ENCODE results near the gene ARRB1.

The ARRB1 gene

GRCh38 chr11:75303544-75304224 lies 47.8 kb downstream of the ARRB1 start:
- in situ Hi-C loops (cut with MboI; ENCODE audit: low sequenced_read_pairs), result no loop called here

- in situ Hi-C loops (cut with MboI; ENCODE audit: low sequenced_read_pairs), result no loop called here
Measured at GRCh38 chr11:75302371-75302770, 49.1 kb downstream of the ARRB1 start.

GRCh38 chr11:75301601-75302345 lies 49.7 kb downstream of the ARRB1 start:
- in situ Hi-C loops (cut with MboI; ENCODE audit: low sequenced_read_pairs), result no loop called here

GRCh38 chr11:75301131-75301530 lies 50.3 kb downstream of the ARRB1 start:
- in situ Hi-C loops (cut with MboI; ENCODE audit: low sequenced_read_pairs), result no loop called here

GRCh38 chr11:75298976-75299260 lies 52.5 kb downstream of the ARRB1 start:
- in situ Hi-C loops (cut with MboI; ENCODE audit: low sequenced_read_pairs), result no loop called here

- in situ Hi-C loops (cut with MboI; ENCODE audit: low sequenced_read_pairs), result no loop called here
Measured at GRCh38 chr11:75298191-75298975, 53.1 kb downstream of the ARRB1 start.

GRCh38 chr11:75293903-75294302 lies 57.6 kb downstream of the ARRB1 start:
- in situ Hi-C loops (cut with MboI; ENCODE audit: low sequenced_read_pairs), result no loop called here

GRCh38 chr11:75292943-75293342 lies 58.5 kb downstream of the ARRB1 start:
- in situ Hi-C loops (cut with MboI; ENCODE audit: low sequenced_read_pairs), result no loop called here

- in situ Hi-C loops (cut with MboI; ENCODE audit: low sequenced_read_pairs), result no loop called here
Measured at GRCh38 chr11:75291741-75292140, 59.7 kb downstream of the ARRB1 start.

GRCh38 chr11:75289919-75290318 lies 61.5 kb downstream of the ARRB1 start:
- in situ Hi-C loops (cut with MboI; ENCODE audit: low sequenced_read_pairs), result no loop called here

GRCh38 chr11:75289511-75289760 lies 62.0 kb downstream of the ARRB1 start:
- in situ Hi-C loops (cut with MboI; ENCODE audit: low sequenced_read_pairs), result no loop called here

GRCh38 chr11:75287579-75287978 lies 63.9 kb downstream of the ARRB1 start:
- in situ Hi-C loops (cut with MboI; ENCODE audit: low sequenced_read_pairs), result no loop called here

GRCh38 chr11:75286826-75287465 lies 64.5 kb downstream of the ARRB1 start:
- in situ Hi-C loops (cut with MboI; ENCODE audit: low sequenced_read_pairs), result no loop called here

- in situ Hi-C loops (cut with MboI; ENCODE audit: low sequenced_read_pairs), result no loop called here
Measured at GRCh38 chr11:75285776-75286360, 65.6 kb downstream of the ARRB1 start.

- in situ Hi-C loops (cut with MboI; ENCODE audit: low sequenced_read_pairs), result no loop called here
Measured at GRCh38 chr11:75283391-75283931, 68.0 kb downstream of the ARRB1 start.

GRCh38 chr11:75281469-75282095 lies 69.9 kb downstream of the ARRB1 start:
- in situ Hi-C loops (cut with MboI; ENCODE audit: low sequenced_read_pairs), result no loop called here

GRCh38 chr11:75280770-75281468 lies 70.5 kb downstream of the ARRB1 start:
- in situ Hi-C loops (cut with MboI; ENCODE audit: low sequenced_read_pairs), result no loop called here

- in situ Hi-C loops (cut with MboI; ENCODE audit: low sequenced_read_pairs), result no loop called here
Measured at GRCh38 chr11:75280227-75280701, 71.2 kb downstream of the ARRB1 start.

GRCh38 chr11:75279273-75279672 lies 72.2 kb downstream of the ARRB1 start:
- in situ Hi-C loops (cut with MboI; ENCODE audit: low sequenced_read_pairs), result loop anchor here (5.0 kb wide), 1 partner anchor 108 kb away; no protein-coding TSS in a partner anchor
